HuH-7.5 (cell line): ENCODE data around the gene EVI2B.
"Not testable (repeated sequence)": the region's sequence is repeated elsewhere in the genome, so short reads cannot be mapped to it uniquely, and the experiment has no call there.

ENCODE experiments used
- DNase-seq: peaks from one replicate; pipeline ENCODE4 v3.0.0; 2011; ENCODE audit warnings: low spot score

EVI2B gene, protein sequence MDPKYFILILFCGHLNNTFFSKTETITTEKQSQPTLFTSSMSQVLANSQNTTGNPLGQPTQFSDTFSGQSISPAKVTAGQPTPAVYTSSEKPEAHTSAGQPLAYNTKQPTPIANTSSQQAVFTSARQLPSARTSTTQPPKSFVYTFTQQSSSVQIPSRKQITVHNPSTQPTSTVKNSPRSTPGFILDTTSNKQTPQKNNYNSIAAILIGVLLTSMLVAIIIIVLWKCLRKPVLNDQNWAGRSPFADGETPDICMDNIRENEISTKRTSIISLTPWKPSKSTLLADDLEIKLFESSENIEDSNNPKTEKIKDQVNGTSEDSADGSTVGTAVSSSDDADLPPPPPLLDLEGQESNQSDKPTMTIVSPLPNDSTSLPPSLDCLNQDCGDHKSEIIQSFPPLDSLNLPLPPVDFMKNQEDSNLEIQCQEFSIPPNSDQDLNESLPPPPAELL

DNA sequence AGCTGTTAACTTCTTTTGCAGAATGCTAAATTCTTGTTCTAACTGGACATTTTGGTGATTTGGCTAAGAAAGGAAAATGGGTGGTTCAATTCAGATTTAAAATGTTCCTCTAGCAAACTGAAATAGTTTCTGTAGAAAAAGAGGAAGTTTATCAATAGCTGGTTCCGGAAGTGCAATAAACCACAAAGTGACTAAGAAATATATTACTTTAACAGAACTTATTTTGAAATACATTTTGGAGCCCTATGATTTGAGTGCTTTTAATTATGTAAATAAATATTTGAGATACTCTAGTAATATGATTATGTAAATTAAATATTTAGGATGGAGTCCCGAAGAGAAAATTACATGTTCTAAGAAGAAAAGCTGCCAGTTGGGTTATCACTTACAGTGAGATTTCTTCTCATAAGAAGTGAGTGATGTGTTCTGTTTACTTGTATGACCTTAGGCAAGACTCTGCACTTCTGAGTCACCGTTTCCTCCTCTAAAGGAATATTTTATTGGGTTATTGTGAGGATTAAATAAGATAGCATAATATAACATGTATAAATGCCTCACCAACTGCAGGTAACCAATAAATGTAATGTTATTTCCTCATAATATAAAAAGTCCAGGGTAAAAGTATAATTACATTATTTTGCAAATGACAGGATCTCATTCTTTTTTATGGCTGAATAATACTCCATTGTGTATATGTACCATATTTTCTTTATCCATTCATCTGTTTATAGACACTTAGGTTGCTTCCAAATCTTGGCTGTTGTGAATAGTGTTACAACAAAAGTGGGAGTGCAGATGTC lies at the start of gene EVI2B:
Gene EVI2B (minus strand): TSS at position 73 of the 800 bp plus-strand sequence. CDS start 8,445 bp downstream, outside the sequence.
- DNase-seq = no peak

- DNase-seq = no peak
Measured at GRCh38 chr17:31357839-31358394, 44.1 kb upstream of the EVI2B start.

DNA sequence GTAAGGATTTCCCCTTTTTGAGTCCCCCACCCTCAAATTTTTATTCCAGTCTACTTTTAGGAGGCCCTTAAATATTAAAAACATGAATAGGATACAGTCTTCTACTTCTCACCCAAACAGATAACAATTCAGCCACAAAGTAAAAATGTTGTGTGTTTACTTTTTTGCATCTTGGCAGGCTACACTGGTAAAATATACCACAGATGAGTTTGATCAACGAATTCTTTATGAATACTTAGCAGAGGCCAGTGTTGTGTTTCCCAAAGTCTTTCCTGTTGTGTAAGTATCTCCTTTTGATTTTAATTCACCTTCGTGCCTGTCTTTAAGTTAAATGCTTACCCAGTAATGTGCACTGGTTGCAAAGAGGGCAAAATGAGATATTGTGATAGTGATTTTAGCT lies 43.2 kb upstream of the EVI2B start:
- DNase-seq = no peak

DNA sequence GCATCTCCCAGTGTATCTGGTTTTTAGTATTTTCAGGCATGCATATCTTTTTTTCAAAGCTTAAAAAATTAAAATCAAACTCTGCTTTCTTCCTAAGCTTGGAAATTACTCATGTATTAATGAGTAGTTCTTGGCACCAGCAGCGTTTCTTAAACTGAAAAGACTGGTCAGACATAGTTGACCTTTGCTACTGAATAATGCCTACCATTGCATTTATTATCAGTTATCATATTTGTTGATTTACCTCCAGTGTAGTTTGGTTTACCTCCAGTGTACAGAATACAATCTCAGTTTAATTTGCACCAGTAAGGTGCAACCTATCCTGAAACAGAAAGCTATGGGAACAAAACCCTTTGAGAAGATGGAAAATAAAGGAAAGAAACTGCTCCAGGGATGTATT lies 42.1 kb upstream of the EVI2B start:
- DNase-seq = no peak

DNA sequence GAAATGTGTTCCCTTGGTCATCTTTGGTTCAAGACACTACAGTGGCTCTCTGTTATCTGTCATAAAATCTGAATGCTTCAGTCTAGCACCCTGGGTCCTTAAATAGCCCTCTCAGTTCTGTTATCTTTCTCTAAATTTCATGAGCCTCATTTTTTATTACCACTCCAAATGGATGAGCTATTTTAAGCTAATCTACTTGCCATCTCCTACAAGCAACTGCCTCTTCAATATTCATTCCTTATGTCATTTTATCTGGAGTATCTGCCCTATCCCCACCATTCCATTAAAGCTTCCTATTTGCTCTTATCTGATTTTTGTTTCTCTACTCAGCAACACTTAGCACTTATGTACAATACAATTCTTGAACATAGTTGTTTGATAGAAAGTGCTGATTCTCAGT lies 35.6 kb upstream of the EVI2B start:
- no peak for DNase-seq

DNA sequence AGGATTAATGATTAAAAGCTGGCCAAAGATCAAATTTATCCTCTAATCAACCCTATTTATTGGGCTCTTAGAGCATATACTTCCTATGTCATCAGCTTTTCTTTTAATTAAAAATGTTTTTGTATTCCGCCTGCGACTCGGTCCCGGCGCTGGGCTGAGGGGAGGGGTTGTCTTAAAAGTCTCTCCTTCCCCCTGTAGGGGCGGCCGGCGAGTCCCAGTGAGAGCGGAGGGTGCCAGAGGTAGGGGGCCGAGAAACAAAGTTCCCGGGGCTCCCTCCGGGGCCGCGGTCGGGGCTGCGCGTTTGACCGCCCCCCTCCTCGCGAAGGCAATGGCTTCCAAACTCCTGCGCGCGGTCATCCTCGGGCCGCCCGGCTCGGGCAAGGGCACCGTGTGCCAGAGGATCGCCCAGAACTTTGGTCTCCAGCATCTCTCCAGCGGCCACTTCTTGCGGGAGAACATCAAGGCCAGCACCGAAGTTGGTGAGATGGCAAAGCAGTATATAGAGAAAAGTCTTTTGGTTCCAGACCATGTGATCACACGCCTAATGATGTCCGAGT lies 31.4 kb upstream of the EVI2B start:
- not testable (repeated sequence) for DNase-seq

DNA sequence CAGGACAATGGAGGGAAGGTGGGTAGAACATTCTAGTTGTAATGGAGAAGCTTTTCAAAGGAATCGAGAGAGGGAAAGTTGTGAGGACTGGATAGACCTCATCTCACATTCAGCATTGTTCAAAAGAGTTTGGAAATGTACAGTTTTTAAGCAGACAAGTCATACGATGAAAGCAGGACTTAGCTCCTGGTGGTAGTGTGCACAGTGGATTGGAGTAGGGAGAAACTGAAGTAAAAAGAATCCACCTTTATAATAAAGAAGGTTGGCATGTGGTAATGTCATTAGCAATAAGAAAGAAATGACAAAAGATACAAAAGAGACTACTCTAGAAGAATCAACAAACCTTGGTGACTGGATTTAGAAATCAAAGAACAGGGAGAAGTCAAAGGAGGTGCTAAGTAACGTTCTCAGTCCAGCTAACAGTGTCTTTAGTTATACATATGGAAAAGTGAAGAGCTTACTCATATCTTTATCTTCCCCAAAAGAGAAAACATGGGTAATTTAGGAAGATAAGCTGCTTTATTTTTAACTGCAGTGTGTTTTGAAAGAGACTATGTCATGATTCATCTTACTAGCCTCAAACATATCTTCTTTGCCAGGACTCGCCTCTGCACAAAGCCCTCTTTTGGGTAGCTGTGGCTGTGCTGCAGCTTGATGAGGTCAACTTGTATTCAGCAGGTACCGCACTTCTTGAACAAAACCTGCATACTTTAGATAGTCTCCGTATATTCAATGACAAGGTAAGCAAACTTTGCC lies 26.2 kb upstream of the EVI2B start:
- DNase-seq = no peak

GRCh38 chr17:31329221-31329620 lies 15.4 kb upstream of the EVI2B start:
- DNase-seq = no peak

DNA sequence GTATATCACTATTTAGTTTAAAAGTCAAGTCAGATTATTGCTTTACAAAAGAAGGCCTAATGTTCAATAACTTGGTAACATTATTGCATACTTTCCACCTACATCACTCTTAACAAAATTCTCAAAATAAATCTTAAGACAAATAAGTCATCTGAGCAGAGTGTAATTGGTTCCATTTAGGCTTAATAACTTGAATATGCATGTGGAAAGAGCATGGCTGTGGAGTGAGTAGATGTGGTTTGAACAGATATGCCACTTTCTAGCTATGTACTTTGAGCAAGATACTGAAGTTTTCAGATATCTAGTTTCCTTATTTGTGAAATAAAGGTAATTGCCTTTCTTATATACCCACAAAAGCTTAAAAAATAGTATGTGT lies 14.3 kb upstream of the EVI2B start:
- DNase-seq = no peak

DNA sequence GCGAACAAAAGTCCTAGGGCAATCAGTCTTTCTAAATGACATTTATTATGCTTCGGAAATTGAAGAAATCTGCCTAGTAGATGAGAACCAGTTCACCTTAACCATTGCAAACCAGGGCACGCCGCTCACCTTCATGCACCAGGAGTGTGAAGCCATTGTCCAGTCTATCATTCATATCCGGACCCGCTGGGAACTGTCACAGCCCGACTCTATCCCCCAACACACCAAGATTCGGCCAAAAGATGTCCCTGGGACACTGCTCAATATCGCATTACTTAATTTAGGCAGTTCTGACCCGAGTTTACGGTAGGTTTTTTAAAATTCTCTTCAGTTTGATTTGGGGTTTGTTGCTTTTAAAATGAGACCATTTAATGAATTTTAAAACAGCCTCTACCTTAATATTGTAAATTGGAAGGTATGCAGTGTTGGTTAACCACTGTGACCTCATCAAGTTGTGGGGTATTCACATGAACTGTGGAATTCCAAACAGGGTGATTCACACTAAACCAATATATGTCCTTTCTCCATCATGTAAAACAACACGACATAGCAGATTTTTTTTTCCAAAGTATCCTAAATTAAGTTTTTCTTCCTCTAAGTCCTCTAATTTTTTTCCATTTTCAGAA lies 13.8 kb upstream of the EVI2B start:
- DNase-seq = no peak

DNA sequence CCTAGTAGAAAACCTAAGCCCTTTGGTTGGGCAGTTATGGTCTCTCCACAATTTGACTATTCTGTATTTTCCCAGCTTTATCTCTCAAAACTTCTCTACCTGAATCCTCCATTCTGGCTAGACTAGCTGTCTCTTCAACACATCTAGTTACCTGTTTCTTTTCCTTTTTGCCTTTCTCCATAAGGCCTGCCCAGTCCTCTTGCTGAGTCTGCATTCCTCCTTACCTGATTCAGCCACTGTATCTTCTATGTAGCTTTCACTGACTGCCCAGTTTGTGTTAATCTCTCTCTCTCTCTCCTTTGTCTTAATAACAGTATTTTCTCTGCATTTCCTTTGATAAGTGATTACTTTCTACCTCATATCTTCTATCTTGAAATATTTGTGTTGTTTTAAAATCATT lies 9.7 kb upstream of the EVI2B start:
- no peak for DNase-seq

DNA sequence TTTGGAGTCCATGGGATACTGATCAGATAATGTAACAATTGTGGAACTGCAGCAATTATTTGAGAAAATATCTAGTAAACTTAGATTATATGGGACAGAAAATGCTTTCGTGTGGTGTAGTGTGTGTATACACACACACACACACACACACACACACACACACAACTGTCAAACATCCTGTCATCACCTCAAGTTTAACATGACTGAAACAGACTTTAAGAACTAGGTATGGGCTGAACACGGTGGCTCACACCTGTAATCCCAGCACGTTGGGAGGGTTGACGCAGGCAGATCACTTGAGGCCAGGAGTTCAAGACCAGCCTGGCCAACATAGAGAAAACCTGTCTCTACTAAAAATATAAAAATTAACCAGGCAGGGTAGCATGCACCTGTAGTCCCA lies 8.1 kb upstream of the EVI2B start:
- DNase-seq = no peak

GRCh38 chr17:31321481-31321880 lies 7.6 kb upstream of the EVI2B start, which contains the start of gene EVI2A:
Gene EVI2A (minus strand): TSS chr17:31321622. CDS start chr17:31319013, 2,609 bp downstream.
- no peak for DNase-seq

- no peak for DNase-seq
Measured at GRCh38 chr17:31320791-31321190, 6.9 kb upstream of the EVI2B start.

- DNase-seq = no peak
Measured at GRCh38 chr17:31320241-31320640, 6.4 kb upstream of the EVI2B start.

DNA sequence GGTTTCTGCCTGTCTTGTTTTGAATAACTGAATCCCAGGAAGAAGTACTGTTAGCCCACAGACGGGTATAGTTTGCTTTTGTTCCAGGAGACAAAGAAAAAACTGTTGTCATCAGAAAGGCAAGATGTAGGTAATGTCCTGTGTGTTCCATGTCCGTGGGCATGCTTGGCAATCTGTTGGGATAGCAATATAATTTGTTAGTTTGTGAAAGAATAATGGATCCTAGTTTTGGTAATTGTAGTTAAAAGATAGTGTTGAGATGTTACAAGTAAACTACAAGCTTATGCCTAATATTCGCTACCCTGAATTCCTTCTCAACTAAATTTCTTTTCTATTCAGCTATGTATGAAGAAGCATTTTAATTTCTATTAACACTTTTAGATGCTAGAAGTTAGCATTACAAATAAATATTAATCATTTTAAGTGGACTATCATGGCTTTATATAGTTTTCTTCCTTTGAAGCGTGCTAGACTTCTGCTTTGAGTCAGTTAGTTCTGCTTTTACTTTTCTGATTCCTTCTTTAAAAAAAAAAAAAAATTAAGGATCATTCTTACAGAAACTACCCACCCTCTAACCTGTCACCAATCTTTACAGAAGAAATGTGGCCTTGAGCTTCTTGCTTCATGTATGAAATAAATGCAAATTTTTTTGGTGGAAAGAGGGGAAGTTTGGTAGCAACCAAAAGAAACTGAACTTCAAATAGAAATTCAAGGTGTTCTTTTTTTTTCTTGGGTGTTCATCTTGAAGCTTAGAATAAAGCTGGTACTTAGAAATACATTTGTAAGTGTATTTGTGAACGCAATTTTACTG lies 5.2 kb upstream of the EVI2B start:
- no peak for DNase-seq

- DNase-seq = no peak
Measured at GRCh38 chr17:31318298-31318801, 4.5 kb upstream of the EVI2B start.

- no peak for DNase-seq
Measured at GRCh38 chr17:31314782-31315100, 887 bp upstream of the EVI2B start.

- not testable (repeated sequence) for DNase-seq
Measured at GRCh38 chr17:31312223-31312622, 1.6 kb downstream of the EVI2B start.

- no peak for DNase-seq
Measured at GRCh38 chr17:31311526-31311925, 2.3 kb downstream of the EVI2B start.
